Fibroblast of the aortic adventitia (primary cell): ENCODE measurements around the gene AP3S2. TPM values are rescaled to one million over a fixed set of nuclear protein-coding genes. Genes with fewer than 3 reads are reported as not detected.

Experiments used
- small RNA-seq: library from RNA; depleted of rRNA; stranded (forward); fragments of <200 nt; gene quantifications from one replicate; pipeline ENCODE3, GENCODE V24; 2012
- total RNA-seq: library from RNA; depleted of rRNA; stranded (reverse); fragments of >200 nt; gene quantifications from 2 replicates; pipeline ENCODE4 v1.2.3, GENCODE V29; 2012; ENCODE audit warnings: low replicate concordance

AP3S2 gene
- total RNA-seq, 1 donor, result 63.5 TPM

Small RNA genes lying within 50 kb of the gene (small RNA-seq; reads per million reads assigned to genes)
- not detected for gene MIR5009
- gene MIR5094, result not detected
- not detected for gene RNU6-1111P
- gene RNU7-111P, result not detected

Other genes starting within 250 kb of the AP3S2 start
- gene KIF7, start 238.5 kb downstream of the AP3S2 start, total RNA-seq, result 10.6 and 22.1 TPM in 2 replicates
- 0.27 and 0.41 TPM in 2 replicates for gene PLIN1, start 214.6 kb downstream of the AP3S2 start, total RNA-seq
- 8.7 and 13.0 TPM in 2 replicates for gene PEX11A, start 203.2 kb downstream of the AP3S2 start, total RNA-seq
- gene WDR93, start 203.2 kb downstream of the AP3S2 start, total RNA-seq, result 0.09 and 0.49 TPM in 2 replicates
- gene MESP1, start 142.7 kb downstream of the AP3S2 start, total RNA-seq, result 0.45 and 0.49 TPM in 2 replicates
- 1.3 and 2.9 TPM in 2 replicates for gene MESP2, start 117.7 kb downstream of the AP3S2 start, total RNA-seq
- gene ANPEP, start 79.1 kb downstream of the AP3S2 start, total RNA-seq, result 20.8 and 82.6 TPM in 2 replicates
- gene ARPIN, start 19.0 kb upstream of the AP3S2 start, total RNA-seq, result 17.6 and 23.0 TPM in 2 replicates
- gene ZNF710, start 107.3 kb upstream of the AP3S2 start, total RNA-seq, result 3.0 and 8.7 TPM in 2 replicates
- 14.3 and 28.6 TPM in 2 replicates for gene IDH2, start 208.5 kb upstream of the AP3S2 start, total RNA-seq